ENCODE measurements around the gene TTBK2.

The TTBK2 gene

GRCh38 chr15:42832576-42832975 lies 88.0 kb downstream of the TTBK2 start:
- CTCF ChIA-PET = no interaction called here
- POLR2A ChIA-PET = no interaction called here

GRCh38 chr15:42826251-42826890 lies 94.2 kb downstream of the TTBK2 start:
- POLR2A ChIA-PET = no interaction called here
- CTCF ChIA-PET = no interaction called here
- DNase-seq (ENCODE audit: extremely low spot score) = no peak
- TF ChIP-seq SP1 (IDR thresholded peaks at IDR 0.05) = no peak
- no peak for TF ChIP-seq L3MBTL2 (conservative IDR thresholded peaks at IDR 0.05)
- peak; percentile 39 for TF ChIP-seq PKNOX1 (IDR thresholded peaks at IDR 0.05)

More at GRCh38 chr15:42832576-42832975, 88.0 kb downstream of the TTBK2 start:
- TF ChIP-seq TARDBP (IDR thresholded peaks at IDR 0.05) = no peak
- TF ChIP-seq SP1 (IDR thresholded peaks at IDR 0.05) = no peak
- no peak for TF ChIP-seq FOXM1 (IDR thresholded peaks at IDR 0.05; ENCODE audit: borderline replicate concordance)
- no peak for TF ChIP-seq L3MBTL2 (conservative IDR thresholded peaks at IDR 0.05)
- TF ChIP-seq FOXK2 (IDR thresholded peaks at IDR 0.05) = no peak
- no peak for TF ChIP-seq ARNT (IDR thresholded peaks at IDR 0.05)
- no peak for TF ChIP-seq PKNOX1 (IDR thresholded peaks at IDR 0.05)
- no peak for TF ChIP-seq SUZ12 (IDR thresholded peaks at IDR 0.05)
- no peak for TF ChIP-seq ELF4 (IDR thresholded peaks at IDR 0.05)
- TF ChIP-seq LEF1 (IDR thresholded peaks at IDR 0.05; ENCODE audit: borderline replicate concordance) = no peak
- no peak for TF ChIP-seq NFRKB (IDR thresholded peaks at IDR 0.05)
- no peak for TF ChIP-seq BHLHE40 (IDR thresholded peaks at IDR 0.05; ENCODE audit: borderline replicate concordance)
- no peak for TF ChIP-seq FOXA1 (IDR thresholded peaks at IDR 0.05)
- TF ChIP-seq CTBP1 (IDR thresholded peaks at IDR 0.05; ENCODE audit: borderline replicate concordance) = no peak
- no peak for TF ChIP-seq ZNF384 (IDR thresholded peaks at IDR 0.05)
- TF ChIP-seq HDGF (IDR thresholded peaks at IDR 0.05; ENCODE audit: borderline replicate concordance) = no peak
- DNase-seq (ENCODE audit: extremely low spot score) = no peak

- POLR2A ChIA-PET = no interaction called here
- no peak for DNase-seq (ENCODE audit: extremely low spot score)
- CTCF ChIA-PET = no interaction called here
- TF ChIP-seq PKNOX1 (IDR thresholded peaks at IDR 0.05) (no peak), L3MBTL2 (conservative IDR thresholded peaks at IDR 0.05) (no peak), LEF1 (IDR thresholded peaks at IDR 0.05; ENCODE audit: borderline replicate concordance) (no peak)
Observed at GRCh38 chr15:42825599-42825998, 95.0 kb downstream of the TTBK2 start.

GRCh38 chr15:42820811-42821210 lies 99.8 kb downstream of the TTBK2 start:
- no peak for DNase-seq (ENCODE audit: extremely low spot score)
- ChIA-PET CTCF (no interaction called here), POLR2A (no interaction called here)
- TF ChIP-seq ARNT (IDR thresholded peaks at IDR 0.05) (no peak), ELF4 (IDR thresholded peaks at IDR 0.05) (no peak), BHLHE40 (IDR thresholded peaks at IDR 0.05; ENCODE audit: borderline replicate concordance) (no peak), LEF1 (IDR thresholded peaks at IDR 0.05; ENCODE audit: borderline replicate concordance) (no peak), PKNOX1 (IDR thresholded peaks at IDR 0.05) (no peak), L3MBTL2 (conservative IDR thresholded peaks at IDR 0.05) (no peak), FOXK2 (IDR thresholded peaks at IDR 0.05) (no peak), SP1 (IDR thresholded peaks at IDR 0.05) (no peak), FOXA1 (IDR thresholded peaks at IDR 0.05) (no peak), CTBP1 (IDR thresholded peaks at IDR 0.05; ENCODE audit: borderline replicate concordance) (no peak), FOXM1 (IDR thresholded peaks at IDR 0.05; ENCODE audit: borderline replicate concordance) (no peak), ZNF384 (IDR thresholded peaks at IDR 0.05) (no peak), SUZ12 (IDR thresholded peaks at IDR 0.05) (no peak), HDGF (IDR thresholded peaks at IDR 0.05; ENCODE audit: borderline replicate concordance) (no peak)

GRCh38 chr15:42819786-42820185 lies 100.8 kb downstream of the TTBK2 start:
- POLR2A ChIA-PET = no interaction called here
- TF ChIP-seq TARDBP (IDR thresholded peaks at IDR 0.05) (no peak), BHLHE40 (IDR thresholded peaks at IDR 0.05; ENCODE audit: borderline replicate concordance) (no peak), PKNOX1 (IDR thresholded peaks at IDR 0.05) (no peak), L3MBTL2 (conservative IDR thresholded peaks at IDR 0.05) (no peak), FOXM1 (IDR thresholded peaks at IDR 0.05; ENCODE audit: borderline replicate concordance) (no peak), ARNT (IDR thresholded peaks at IDR 0.05) (no peak), SP1 (IDR thresholded peaks at IDR 0.05) (no peak), ZNF384 (IDR thresholded peaks at IDR 0.05) (no peak), LEF1 (IDR thresholded peaks at IDR 0.05; ENCODE audit: borderline replicate concordance) (no peak)
- CTCF ChIA-PET = interaction anchor here (0.6 kb wide), 1 partner anchor 1252 kb away, joined by 4 read pairs; no protein-coding TSS in a partner anchor
- no peak for DNase-seq (ENCODE audit: extremely low spot score)

- CTCF ChIA-PET = no interaction called here
- no peak for TF ChIP-seq BHLHE40 (IDR thresholded peaks at IDR 0.05; ENCODE audit: borderline replicate concordance)
- no peak for TF ChIP-seq L3MBTL2 (conservative IDR thresholded peaks at IDR 0.05)
- no peak for TF ChIP-seq NFRKB (IDR thresholded peaks at IDR 0.05)
- no peak for TF ChIP-seq FOXK2 (IDR thresholded peaks at IDR 0.05)
- TF ChIP-seq SUZ12 (IDR thresholded peaks at IDR 0.05) = no peak
- POLR2A ChIA-PET = no interaction called here
- no peak for DNase-seq (ENCODE audit: extremely low spot score)
Observed at GRCh38 chr15:42811433-42811832, 109.1 kb downstream of the TTBK2 start.

Measured in HEK293T (cell line).